GM06990 (cell line): ENCODE data around the gene SPOPL.

Experiments used
- DNase-seq: peaks from one replicate; pipeline ENCODE4 v3.0.0-alpha.2; 2011; ENCODE audit not compliant: insufficient read length; ENCODE audit errors: extremely low read depth
- H3K27me3 ChIP-seq: replicated peaks from 2 replicates; pipeline ENCODE4 v1.6.0; 2011; ENCODE audit warnings: low read length; ENCODE audit not compliant: control insufficient read depth, insufficient read depth
- H3K36me3 ChIP-seq: 2 replicates; pipeline ENCODE4 v1.5.1; 2011; ENCODE audit warnings: low read length; ENCODE audit not compliant: control insufficient read depth, insufficient read depth
- H3K4me3 ChIP-seq: replicated peaks from 2 replicates; pipeline ENCODE4 v1.5.1; 2011; ENCODE audit warnings: low read depth, mild to moderate bottlenecking, control low read depth, low read length
- TF ChIP-seq, protein P1 (sequence below): IDR thresholded peaks from 2 replicates; pipeline ENCODE4 v1.5.1; 2011; ENCODE audit warnings: low read length, control low read depth, mild to moderate bottlenecking, inconsistent platforms; ENCODE audit not compliant: insufficient read depth, poor library complexity, severe bottlenecking

Gene SPOPL

DNA sequence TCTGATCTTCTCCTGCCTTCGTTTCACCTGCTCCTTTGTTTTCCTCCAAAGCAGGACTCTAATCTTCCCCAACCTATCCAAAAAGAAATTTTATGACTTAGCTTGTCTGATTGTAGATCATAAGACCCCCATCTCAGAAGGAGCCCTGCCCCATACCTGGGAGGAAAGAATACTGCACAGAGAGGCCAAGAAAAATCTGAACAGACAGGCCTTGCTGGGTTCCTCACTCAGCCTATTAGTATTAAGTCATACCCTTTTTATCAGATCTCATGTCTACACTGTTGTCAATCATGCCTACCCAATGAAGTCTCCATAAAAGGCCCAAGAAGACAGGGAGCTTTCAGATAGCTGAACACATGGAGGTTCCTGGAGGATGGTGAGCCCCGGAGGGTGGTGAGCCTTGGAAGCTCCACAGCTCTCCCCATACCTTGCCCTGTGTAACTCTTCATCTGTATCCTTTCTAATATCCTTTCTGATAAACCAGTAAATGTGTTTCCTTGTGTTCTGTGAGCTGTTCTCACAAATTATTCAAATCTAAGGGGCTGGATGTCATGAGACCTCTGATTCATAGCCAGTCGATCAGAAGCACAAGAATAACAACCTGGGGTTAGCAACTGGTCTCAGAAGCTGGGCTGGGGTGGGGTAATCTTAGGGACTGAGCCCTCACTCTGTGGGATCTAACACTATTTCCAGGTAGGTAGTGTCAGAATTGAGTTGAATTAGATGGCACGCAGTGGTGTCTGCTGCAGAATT is 108.8 kb downstream of the SPOPL start:
- Histone ChIP-seq H3K27me3 (no peaks in the 10 kb centered on the region), H3K36me3 (no peaks in the 10 kb centered on the region), H3K4me3 (no peak overlapping the region)
- DNase-seq: no peak
- TF ChIP-seq, protein P1, sequence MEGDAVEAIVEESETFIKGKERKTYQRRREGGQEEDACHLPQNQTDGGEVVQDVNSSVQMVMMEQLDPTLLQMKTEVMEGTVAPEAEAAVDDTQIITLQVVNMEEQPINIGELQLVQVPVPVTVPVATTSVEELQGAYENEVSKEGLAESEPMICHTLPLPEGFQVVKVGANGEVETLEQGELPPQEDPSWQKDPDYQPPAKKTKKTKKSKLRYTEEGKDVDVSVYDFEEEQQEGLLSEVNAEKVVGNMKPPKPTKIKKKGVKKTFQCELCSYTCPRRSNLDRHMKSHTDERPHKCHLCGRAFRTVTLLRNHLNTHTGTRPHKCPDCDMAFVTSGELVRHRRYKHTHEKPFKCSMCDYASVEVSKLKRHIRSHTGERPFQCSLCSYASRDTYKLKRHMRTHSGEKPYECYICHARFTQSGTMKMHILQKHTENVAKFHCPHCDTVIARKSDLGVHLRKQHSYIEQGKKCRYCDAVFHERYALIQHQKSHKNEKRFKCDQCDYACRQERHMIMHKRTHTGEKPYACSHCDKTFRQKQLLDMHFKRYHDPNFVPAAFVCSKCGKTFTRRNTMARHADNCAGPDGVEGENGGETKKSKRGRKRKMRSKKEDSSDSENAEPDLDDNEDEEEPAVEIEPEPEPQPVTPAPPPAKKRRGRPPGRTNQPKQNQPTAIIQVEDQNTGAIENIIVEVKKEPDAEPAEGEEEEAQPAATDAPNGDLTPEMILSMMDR: no peak

DNA sequence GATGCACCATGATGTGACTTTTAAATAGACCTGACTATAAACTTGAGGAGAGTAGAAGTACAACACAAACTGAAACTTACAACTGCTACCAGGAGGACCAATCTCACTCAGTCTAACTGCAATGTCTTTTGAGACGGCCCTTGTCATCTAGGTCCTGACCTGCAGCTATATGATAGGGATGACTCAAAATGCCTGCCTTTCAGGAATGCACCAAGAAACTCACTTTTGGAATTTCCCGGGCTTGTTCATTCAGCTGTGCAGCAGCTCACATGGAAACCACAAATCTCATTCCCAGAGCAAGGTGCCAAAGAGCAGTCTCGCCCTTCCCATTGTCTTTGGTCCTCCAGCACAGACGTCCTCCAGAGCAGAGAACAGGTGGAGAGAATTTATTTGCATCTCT is 113.7 kb downstream of the SPOPL start:
- TF ChIP-seq, protein P1: no peak
- Histone ChIP-seq H3K4me3 (no peak overlapping the region), H3K27me3 (no peaks in the 10 kb centered on the region), H3K36me3 (no peaks in the 10 kb centered on the region)
- DNase-seq: no peak

DNA sequence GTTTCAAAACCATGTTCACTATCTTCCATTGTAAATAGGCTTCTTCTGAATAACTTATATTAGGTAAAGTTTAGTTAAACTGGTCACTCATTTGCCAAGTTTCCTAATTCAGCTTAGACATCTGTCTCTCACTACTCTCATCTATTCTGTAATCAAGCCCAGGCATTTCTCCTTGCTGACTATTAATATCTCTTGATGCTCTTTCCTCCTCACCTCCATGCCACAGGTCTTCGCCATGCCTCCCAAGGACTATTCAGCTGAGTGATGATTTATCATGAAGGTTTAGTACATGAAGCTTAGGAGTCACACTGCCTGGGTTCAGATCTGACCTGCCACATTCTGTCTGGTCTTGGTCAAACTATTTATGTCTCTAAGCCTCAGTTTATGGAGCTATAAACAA is 115.5 kb downstream of the SPOPL start:
- no peaks in the 10 kb centered on the region for H3K36me3 ChIP-seq
- no peaks in the 10 kb centered on the region for H3K27me3 ChIP-seq
- no peak for DNase-seq
- H3K4me3 ChIP-seq: no peak overlapping the region
- TF ChIP-seq, protein P1: no peak

DNA sequence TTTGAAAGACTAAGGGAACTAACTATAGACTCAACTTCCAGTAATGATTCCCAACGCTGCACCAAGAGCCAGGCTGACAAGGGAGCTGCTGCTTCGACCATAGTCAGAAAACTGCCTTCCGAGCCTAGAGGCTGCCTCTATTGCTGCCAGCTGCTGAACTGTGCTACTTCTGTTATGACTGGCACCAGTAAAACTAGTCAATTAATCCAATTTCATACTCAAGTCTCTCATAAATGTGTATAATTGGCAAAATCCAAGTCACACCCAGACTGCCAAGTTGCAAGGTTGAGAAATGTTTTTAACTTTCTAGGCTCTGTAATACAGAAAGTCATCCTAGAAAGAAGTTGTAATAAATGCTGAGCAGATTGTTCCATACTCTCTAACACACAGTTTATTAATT is 117.4 kb downstream of the SPOPL start:
- DNase-seq: no peak
- no peaks in the 10 kb centered on the region for H3K27me3 ChIP-seq
- TF ChIP-seq, protein P1: no peak
- no peaks in the 10 kb centered on the region for H3K36me3 ChIP-seq
- H3K4me3 ChIP-seq: no peak overlapping the region

DNA sequence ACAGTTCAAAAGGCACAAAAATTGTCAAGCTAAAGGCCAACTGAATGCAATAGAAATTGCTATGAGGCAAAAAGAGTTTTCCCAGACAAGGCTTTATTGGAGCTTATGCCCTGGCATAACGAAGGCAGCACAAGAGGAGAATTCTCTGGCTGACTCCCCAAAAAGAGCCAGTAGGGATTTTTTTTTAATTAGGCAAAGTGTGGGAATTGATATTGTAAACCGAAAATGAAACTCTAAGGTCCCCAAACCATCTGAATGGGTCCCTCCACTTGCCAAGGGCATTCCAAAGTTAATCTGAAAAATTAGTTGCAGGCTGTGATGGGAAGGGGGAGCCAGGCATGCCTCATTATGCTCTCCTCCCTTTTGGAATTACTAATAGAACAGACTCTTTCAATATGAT is 118.9 kb downstream of the SPOPL start:
- TF ChIP-seq, protein P1: no peak
- H3K36me3 ChIP-seq: no peaks in the 10 kb centered on the region
- no peak overlapping the region for H3K4me3 ChIP-seq
- H3K27me3 ChIP-seq: no peaks in the 10 kb centered on the region
- DNase-seq: no peak

DNA sequence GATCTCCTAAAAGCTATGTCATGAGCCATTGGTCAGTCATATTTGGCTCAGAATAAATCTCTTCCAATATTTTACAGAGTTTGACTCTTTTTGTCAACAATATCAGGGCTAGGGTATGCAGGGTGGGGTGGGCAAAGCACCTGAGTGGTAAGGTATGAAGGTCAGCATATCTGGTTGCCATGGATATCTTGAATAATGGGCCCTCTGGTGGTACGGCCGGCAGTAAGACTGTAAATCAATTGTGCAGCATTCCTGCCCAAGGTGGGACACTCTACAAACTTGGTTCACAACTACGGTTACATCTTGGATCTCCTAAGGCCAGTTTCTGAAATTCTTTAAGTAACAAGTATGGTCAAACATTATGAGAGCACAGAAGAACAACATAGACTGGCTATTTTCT is 119.6 kb downstream of the SPOPL start:
- Histone ChIP-seq H3K4me3 (no peak overlapping the region), H3K36me3 (no peaks in the 10 kb centered on the region), H3K27me3 (no peaks in the 10 kb centered on the region)
- TF ChIP-seq, protein P1: no peak
- no peak for DNase-seq
